IMR-90 (cell line): ENCODE results near the gene RNF103.

ENCODE experiments used
- CEBPB ChIP-seq: IDR thresholded peaks from 2 replicates; pipeline ENCODE4 v1.6.1; 2012; ENCODE audit warnings: low read depth, low read length, improper control_type of control experiment
- NFE2L2 ChIP-seq: fragments of 150-350 bp; IDR thresholded peaks from 2 replicates; pipeline ENCODE4 v1.6.1; 2016; ENCODE audit warnings: low read depth, mild to moderate bottlenecking, low read length
- POLR2A ChIP-seq: IDR thresholded peaks from 2 replicates; pipeline ENCODE4 v1.6.1; 2012; ENCODE audit warnings: mild to moderate bottlenecking, low read depth, low read length
- TF ChIP-seq, protein P1 (sequence below): conservative IDR thresholded peaks from 2 replicates; pipeline ENCODE4 v1.5.1; 2012; ENCODE audit warnings: mild to moderate bottlenecking, low read depth, low read length, improper control_type of control experiment

- TF ChIP-seq, protein P1, sequence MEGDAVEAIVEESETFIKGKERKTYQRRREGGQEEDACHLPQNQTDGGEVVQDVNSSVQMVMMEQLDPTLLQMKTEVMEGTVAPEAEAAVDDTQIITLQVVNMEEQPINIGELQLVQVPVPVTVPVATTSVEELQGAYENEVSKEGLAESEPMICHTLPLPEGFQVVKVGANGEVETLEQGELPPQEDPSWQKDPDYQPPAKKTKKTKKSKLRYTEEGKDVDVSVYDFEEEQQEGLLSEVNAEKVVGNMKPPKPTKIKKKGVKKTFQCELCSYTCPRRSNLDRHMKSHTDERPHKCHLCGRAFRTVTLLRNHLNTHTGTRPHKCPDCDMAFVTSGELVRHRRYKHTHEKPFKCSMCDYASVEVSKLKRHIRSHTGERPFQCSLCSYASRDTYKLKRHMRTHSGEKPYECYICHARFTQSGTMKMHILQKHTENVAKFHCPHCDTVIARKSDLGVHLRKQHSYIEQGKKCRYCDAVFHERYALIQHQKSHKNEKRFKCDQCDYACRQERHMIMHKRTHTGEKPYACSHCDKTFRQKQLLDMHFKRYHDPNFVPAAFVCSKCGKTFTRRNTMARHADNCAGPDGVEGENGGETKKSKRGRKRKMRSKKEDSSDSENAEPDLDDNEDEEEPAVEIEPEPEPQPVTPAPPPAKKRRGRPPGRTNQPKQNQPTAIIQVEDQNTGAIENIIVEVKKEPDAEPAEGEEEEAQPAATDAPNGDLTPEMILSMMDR, result no peak
- TF ChIP-seq POLR2A, result no peak
- no peak for TF ChIP-seq NFE2L2
- TF ChIP-seq CEBPB, result no peak
Measured at GRCh38 chr2:86625096-86625495, 1.4 kb upstream of the RNF103 start.
